HL-60/S4 treated with retinoic acid at 250 ng/mL for 4 days and 3 days (cell line): ENCODE measurements around the gene CPB2.

Experiments used
- in situ Hi-C: fragments of 300-500 bp; cut with MboI; formaldehyde crosslinking; loops from 2 replicates; pipeline ENCODE4 v1.7.0; 2022; ENCODE audit warnings: low sequenced_read_pairs

The CPB2 gene

GRCh38 chr13:46104868-46105267, at the start of gene CPB2:
CPB2 (minus strand) TSS chr13:46105033; CDS start chr13:46105009, 24 bp downstream.
- in situ Hi-C loops: loop anchor here (25.0 kb wide), 1 partner anchor 493 kb away; the partner anchor contains the start of gene ERICH6B

GRCh38 chr13:46154136-46154801, 49.4 kb upstream of the CPB2 start:
- in situ Hi-C loops: loop anchor here (25.0 kb wide), 1 partner anchor 583 kb away; no protein-coding TSS in a partner anchor

- in situ Hi-C loops: loop anchor here (25.0 kb wide), 1 partner anchor 585 kb away; no protein-coding TSS in a partner anchor
Observed at GRCh38 chr13:46152627-46153328, 47.9 kb upstream of the CPB2 start.

GRCh38 chr13:46150134-46150693, 45.4 kb upstream of the CPB2 start:
- in situ Hi-C loops: loop anchor here (25.0 kb wide), 1 partner anchor 587 kb away; no protein-coding TSS in a partner anchor

GRCh38 chr13:46149272-46150133, 44.7 kb upstream of the CPB2 start:
- in situ Hi-C loops: loop anchor here (25.0 kb wide), 1 partner anchor 588 kb away; no protein-coding TSS in a partner anchor

- in situ Hi-C loops: no loop called here
Observed at GRCh38 chr13:46146898-46147297, 42.1 kb upstream of the CPB2 start.

- in situ Hi-C loops: no loop called here
Observed at GRCh38 chr13:46145950-46146349, 41.1 kb upstream of the CPB2 start.

- in situ Hi-C loops: no loop called here
Observed at GRCh38 chr13:46145135-46145534, 40.3 kb upstream of the CPB2 start.

GRCh38 chr13:46143184-46143701, 38.4 kb upstream of the CPB2 start:
- in situ Hi-C loops: no loop called here

- in situ Hi-C loops: no loop called here
Observed at GRCh38 chr13:46142776-46143175, 37.9 kb upstream of the CPB2 start.

GRCh38 chr13:46140044-46140443, 35.2 kb upstream of the CPB2 start:
- in situ Hi-C loops: no loop called here

- in situ Hi-C loops: no loop called here
Observed at GRCh38 chr13:46137627-46138317, 32.9 kb upstream of the CPB2 start.

GRCh38 chr13:46136688-46137087, 31.9 kb upstream of the CPB2 start:
- in situ Hi-C loops: no loop called here

- in situ Hi-C loops: no loop called here
Observed at GRCh38 chr13:46134961-46135522, 30.2 kb upstream of the CPB2 start.

- in situ Hi-C loops: no loop called here
Observed at GRCh38 chr13:46134494-46134893, 29.7 kb upstream of the CPB2 start.

GRCh38 chr13:46132109-46132508, 27.3 kb upstream of the CPB2 start:
- in situ Hi-C loops: no loop called here

- in situ Hi-C loops: no loop called here
Observed at GRCh38 chr13:46131705-46132104, 26.9 kb upstream of the CPB2 start.

GRCh38 chr13:46129955-46130618, 25.3 kb upstream of the CPB2 start:
- in situ Hi-C loops: no loop called here

- in situ Hi-C loops: no loop called here
Observed at GRCh38 chr13:46129124-46129523, 24.3 kb upstream of the CPB2 start.
